Calu3 (cell line): ENCODE results near the gene NUB1. TPM values are rescaled to one million over a fixed set of nuclear protein-coding genes. Genes with fewer than 3 reads are reported as not detected.

ENCODE experiments used
- BruUV-seq: library from RNA; stranded (reverse); fragments of 400-500 nt; replicated peaks from 2 replicates; lab custom pipeline; 2021; lab: Mats Ljungman, UMichigan
- CTCF ChIA-PET: fragments of 300-600 bp; sonication (Branson Sonifier 250); formaldehyde crosslinking; loops from one replicate; lab custom pipeline; 2022; ENCODE audit warnings: antibody characterized with exemption; lab: Charles Lee
- DNase-seq: peaks from one replicate; pipeline ENCODE4 v3.0.0; 2022
- H3K27ac Mint-ChIP-seq: one replicate; pipeline ENCODE4 v1.8.0; 2022; ENCODE audit warnings: mixed read lengths; ENCODE audit not compliant: unreplicated experiment
- H3K27me3 Mint-ChIP-seq: one replicate; pipeline ENCODE4 v1.8.0; 2022; ENCODE audit warnings: mixed read lengths; ENCODE audit not compliant: unreplicated experiment
- H3K36me3 Mint-ChIP-seq: one replicate; pipeline ENCODE4 v1.8.0; 2022; ENCODE audit warnings: mild to moderate bottlenecking, moderate library complexity, mixed read lengths; ENCODE audit not compliant: insufficient read depth, unreplicated experiment
- H3K4me1 Mint-ChIP-seq: one replicate; pipeline ENCODE4 v1.8.0; 2022; ENCODE audit warnings: mild to moderate bottlenecking, low read depth, mixed read lengths; ENCODE audit not compliant: unreplicated experiment
- H3K4me3 Mint-ChIP-seq: one replicate; pipeline ENCODE4 v1.8.0; 2022; ENCODE audit warnings: mild to moderate bottlenecking, low read depth, moderate library complexity, mixed read lengths; ENCODE audit not compliant: unreplicated experiment
- H3K9me3 Mint-ChIP-seq: one replicate; pipeline ENCODE4 v1.8.0; 2022; ENCODE audit warnings: low read depth, mixed read lengths; ENCODE audit not compliant: unreplicated experiment
- intact Hi-C: fragments of 100-400 bp; cut with micrococcal nuclease; formaldehyde crosslinking; loops from one replicate; pipeline ENCODE4 v1.10.0; 2022; ENCODE audit not compliant: unreplicated experiment
- total RNA-seq: library from RNA; stranded (reverse); gene quantifications from 2 replicates; pipeline ENCODE4 v1.2.3, GENCODE V29; 2022
- TF ChIP-seq, protein P1 (sequence below): fragments of 200-600 bp; IDR thresholded peaks from one replicate; pipeline ENCODE4 v1.8.0; 2022; ENCODE audit warnings: antibody characterized with exemption; ENCODE audit not compliant: unreplicated experiment

Gene NUB1
- total RNA-seq, 1 experiment from 2014 or later: 56.2 TPM

DNA sequence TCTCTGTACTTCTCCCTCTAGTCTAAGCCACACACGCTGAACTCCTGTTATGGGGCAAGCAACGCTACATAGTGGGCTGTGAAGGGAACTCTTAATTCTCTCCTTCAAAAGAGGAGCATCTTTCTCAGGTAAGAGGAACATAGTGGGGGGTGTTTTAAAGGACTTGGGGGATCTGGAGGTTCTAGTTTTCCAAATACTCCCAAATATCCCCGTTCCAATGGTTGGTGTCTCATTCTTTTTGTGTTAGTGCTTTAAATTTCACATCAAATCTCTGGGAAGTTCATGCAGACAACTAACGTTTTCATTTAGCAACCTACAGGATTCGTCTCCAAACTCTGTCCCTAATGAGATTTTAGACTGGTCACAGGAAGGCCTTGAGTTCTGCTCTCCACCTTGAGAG lies 80.6 kb downstream of the NUB1 start:
- peaks cover 26% of the 10 kb centered on the region for H3K27me3 Mint-ChIP-seq
- no TSS peak for BruUV-seq

DNA sequence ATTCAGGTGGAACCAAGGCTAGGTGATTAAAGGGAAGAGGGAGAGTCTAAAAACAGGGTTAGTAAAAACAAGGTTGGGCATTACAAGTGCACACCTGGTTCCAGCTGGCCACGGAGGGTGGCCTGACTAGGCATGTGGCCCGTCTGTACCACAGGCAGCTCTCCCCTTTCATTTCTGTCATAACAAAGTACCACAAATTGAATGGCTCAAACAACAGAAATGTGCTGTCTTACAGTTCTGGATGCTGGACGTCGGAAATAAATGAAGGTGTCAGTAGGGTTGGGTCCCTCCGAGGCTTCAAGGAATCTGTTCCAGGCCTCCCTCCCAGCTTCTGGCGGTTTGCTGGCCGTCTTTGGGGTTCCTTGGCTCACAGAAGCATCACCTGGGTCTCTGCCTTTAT lies 81.6 kb downstream of the NUB1 start:
- CTCF ChIA-PET: no interaction called here
- Mint-ChIP-seq H3K4me1 (peaks cover 13% of the 10 kb centered on the region), H3K36me3 (peaks cover 7% of the 10 kb centered on the region), H3K27ac (no peak overlapping the region), H3K9me3 (peaks cover 9% of the 10 kb centered on the region), H3K4me3 (no peak overlapping the region), H3K27me3 (peaks cover 26% of the 10 kb centered on the region)
- BruUV-seq: no TSS peak
- intact Hi-C loops: no loop called here
- TF ChIP-seq, protein P1, sequence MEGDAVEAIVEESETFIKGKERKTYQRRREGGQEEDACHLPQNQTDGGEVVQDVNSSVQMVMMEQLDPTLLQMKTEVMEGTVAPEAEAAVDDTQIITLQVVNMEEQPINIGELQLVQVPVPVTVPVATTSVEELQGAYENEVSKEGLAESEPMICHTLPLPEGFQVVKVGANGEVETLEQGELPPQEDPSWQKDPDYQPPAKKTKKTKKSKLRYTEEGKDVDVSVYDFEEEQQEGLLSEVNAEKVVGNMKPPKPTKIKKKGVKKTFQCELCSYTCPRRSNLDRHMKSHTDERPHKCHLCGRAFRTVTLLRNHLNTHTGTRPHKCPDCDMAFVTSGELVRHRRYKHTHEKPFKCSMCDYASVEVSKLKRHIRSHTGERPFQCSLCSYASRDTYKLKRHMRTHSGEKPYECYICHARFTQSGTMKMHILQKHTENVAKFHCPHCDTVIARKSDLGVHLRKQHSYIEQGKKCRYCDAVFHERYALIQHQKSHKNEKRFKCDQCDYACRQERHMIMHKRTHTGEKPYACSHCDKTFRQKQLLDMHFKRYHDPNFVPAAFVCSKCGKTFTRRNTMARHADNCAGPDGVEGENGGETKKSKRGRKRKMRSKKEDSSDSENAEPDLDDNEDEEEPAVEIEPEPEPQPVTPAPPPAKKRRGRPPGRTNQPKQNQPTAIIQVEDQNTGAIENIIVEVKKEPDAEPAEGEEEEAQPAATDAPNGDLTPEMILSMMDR: no peak
- no peak for DNase-seq

More for the DNA sequence above, 80.6 kb downstream of the NUB1 start:
- TF ChIP-seq, protein P1: no peak
- Mint-ChIP-seq H3K4me1 (peaks cover 9% of the 10 kb centered on the region), H3K27ac (no peak overlapping the region), H3K4me3 (no peak overlapping the region), H3K36me3 (no peaks in the 10 kb centered on the region), H3K9me3 (peaks cover 9% of the 10 kb centered on the region)
- intact Hi-C loops: no loop called here
- DNase-seq: no peak
- CTCF ChIA-PET: no interaction called here

DNA sequence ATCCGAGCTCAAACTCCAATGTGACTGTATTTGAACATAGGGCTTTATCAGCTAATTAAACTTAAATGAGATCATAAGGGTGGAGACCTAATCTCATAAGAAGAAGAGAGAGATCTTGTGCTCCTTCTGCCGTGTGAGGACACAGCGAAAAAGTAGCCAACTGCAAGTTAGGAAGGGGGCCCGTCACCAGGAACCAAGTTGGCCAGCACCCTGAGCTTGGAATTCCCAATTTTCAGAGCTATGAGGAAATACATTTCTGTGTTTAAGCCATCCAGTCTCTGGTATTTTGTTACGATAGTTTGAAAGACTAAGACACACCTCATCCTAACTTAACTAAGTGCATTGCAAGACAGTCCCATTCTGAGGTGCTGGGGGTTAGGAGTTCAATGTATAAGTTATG lies 82.3 kb downstream of the NUB1 start:
- TF ChIP-seq, protein P1: no peak
- DNase-seq: no peak
- no peak overlapping the region for H3K27ac Mint-ChIP-seq
- no TSS peak for BruUV-seq
- H3K4me1 Mint-ChIP-seq: peaks cover 17% of the 10 kb centered on the region
- H3K27me3 Mint-ChIP-seq: peaks cover 26% of the 10 kb centered on the region
- H3K4me3 Mint-ChIP-seq: no peak overlapping the region
- CTCF ChIA-PET: no interaction called here
- peaks cover 7% of the 10 kb centered on the region for H3K36me3 Mint-ChIP-seq
- intact Hi-C loops: no loop called here
- H3K9me3 Mint-ChIP-seq: peaks cover 9% of the 10 kb centered on the region

DNA sequence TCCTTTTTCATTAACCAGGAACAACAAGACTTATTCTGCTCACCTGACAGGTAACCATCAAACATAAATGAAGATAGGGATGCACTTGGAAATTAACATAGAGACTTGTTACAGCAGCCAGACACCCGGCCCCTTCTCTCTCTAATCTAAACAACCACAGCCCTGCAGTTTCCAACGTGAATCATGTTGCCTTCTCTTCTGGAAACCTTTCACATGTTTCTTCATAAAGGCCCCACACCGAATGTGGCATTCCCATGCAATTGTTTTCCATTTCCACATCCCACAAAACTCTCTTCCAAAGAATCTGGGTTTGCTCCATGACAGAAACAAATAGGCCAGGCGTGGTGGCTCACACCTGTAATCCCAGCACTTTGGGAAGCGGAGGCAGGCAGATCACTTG lies 83.2 kb downstream of the NUB1 start:
- no peak for DNase-seq
- Mint-ChIP-seq H3K27ac (no peak overlapping the region), H3K4me3 (no peak overlapping the region), H3K36me3 (peaks cover 7% of the 10 kb centered on the region), H3K9me3 (peaks cover 9% of the 10 kb centered on the region), H3K4me1 (peaks cover 17% of the 10 kb centered on the region), H3K27me3 (peaks cover 26% of the 10 kb centered on the region)
- TF ChIP-seq, protein P1: no peak
- BruUV-seq: no TSS peak
- intact Hi-C loops: no loop called here
- CTCF ChIA-PET: no interaction called here
